ENCODE data around the gene BEGAIN.

BEGAIN gene

GRCh38 chr14:100585448-100586152 is 1.6 kb downstream of the BEGAIN start:
- no peak overlapping the region for H3K27ac Mint-ChIP-seq

DNA sequence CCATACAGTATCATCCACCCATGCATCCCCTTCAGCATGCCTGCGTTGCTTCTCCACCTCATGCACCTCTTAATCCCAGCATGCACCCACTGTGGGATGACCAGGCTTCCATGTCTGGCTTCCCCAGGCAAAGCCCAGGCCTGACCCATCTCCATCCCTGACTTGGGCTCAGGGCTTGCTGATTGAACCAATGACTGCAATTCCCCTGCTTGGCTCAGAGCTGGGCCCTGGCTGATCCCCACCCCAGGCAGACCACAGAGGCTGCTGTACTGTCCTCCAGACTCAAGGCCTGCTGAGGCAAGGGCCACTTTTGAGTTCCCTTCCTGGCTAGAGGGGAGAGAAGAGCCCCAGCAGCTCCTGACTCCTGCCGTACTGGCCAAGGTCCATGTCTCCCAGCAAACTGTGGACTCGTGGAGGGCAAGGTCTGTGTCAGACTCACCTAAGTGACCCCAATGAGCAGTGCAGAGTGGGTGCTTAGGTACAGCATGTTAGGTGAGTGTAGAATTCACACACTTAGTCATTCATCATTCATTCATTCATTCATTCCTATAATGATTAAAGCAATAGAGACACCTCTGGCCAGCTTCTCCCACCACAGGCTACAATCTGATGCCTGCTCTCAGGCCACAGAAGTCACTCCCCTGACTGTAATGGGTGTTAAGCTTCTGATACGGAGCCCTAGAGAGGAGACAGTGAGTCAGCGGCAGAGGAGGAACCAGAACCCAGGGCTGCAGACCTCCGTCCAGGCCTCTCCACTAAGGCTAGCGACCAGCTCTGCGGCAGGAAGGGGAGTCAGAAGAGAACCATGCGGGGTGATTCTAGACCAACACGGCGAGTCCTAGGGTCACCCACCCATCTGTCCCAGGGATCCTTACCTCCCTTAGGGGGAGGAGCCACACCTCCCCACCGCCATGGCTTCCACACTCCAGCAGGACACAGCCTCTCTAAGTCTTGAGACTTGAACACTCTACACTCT is 2.9 kb downstream of the BEGAIN start:
- peak overlapping the region; percentile 39 for H3K4me3 Mint-ChIP-seq
- no peak overlapping the region for H3K27ac Mint-ChIP-seq
- no peak for DNase-seq (ENCODE audit: low spot score)
- H3K36me3 Mint-ChIP-seq (ENCODE audit: low read depth): no peaks in the 10 kb centered on the region
- no peaks in the 10 kb centered on the region for H3K9me3 Mint-ChIP-seq
- peaks cover 17% of the 10 kb centered on the region for H3K27me3 Mint-ChIP-seq (ENCODE audit: low read depth)
- H3K4me1 Mint-ChIP-seq (ENCODE audit: low read depth): peaks cover 3% of the 10 kb centered on the region

More at GRCh38 chr14:100585448-100586152, 1.6 kb downstream of the BEGAIN start:
- H3K4me3 Mint-ChIP-seq: peak overlapping the region; percentile 73
- peaks cover 22% of the 10 kb centered on the region for H3K27me3 Mint-ChIP-seq (ENCODE audit: low read depth)
- H3K9me3 Mint-ChIP-seq: no peaks in the 10 kb centered on the region
- no peaks in the 10 kb centered on the region for H3K36me3 Mint-ChIP-seq (ENCODE audit: low read depth)
- H3K4me1 Mint-ChIP-seq (ENCODE audit: low read depth): peaks cover 3% of the 10 kb centered on the region
- DNase-seq (ENCODE audit: low spot score): no peak

DNA sequence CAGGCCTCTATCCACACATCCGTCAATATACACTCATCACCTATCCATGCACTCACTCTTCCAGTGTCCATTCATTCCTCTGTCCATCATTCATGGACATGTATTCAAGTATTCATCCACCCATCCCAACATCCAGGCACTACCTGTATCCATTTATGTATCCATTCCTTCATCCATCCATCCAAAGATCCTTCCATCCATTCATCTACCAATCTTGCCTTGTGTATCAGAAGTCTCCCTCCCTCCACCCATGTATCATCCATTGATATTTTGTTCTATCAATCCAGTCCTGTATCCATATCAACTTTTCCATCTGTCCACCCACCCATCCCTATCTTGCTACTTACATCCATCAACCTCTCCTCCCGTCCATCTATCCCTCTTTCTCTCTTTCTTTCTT is 4.0 kb downstream of the BEGAIN start:
- Mint-ChIP-seq H3K27ac (no peak overlapping the region), H3K27me3 (ENCODE audit: low read depth) (peaks cover 13% of the 10 kb centered on the region), H3K9me3 (no peaks in the 10 kb centered on the region), H3K4me3 (no peak overlapping the region), H3K4me1 (ENCODE audit: low read depth) (peaks cover 3% of the 10 kb centered on the region), H3K36me3 (ENCODE audit: low read depth) (no peaks in the 10 kb centered on the region)
- DNase-seq (ENCODE audit: low spot score): no peak

DNA sequence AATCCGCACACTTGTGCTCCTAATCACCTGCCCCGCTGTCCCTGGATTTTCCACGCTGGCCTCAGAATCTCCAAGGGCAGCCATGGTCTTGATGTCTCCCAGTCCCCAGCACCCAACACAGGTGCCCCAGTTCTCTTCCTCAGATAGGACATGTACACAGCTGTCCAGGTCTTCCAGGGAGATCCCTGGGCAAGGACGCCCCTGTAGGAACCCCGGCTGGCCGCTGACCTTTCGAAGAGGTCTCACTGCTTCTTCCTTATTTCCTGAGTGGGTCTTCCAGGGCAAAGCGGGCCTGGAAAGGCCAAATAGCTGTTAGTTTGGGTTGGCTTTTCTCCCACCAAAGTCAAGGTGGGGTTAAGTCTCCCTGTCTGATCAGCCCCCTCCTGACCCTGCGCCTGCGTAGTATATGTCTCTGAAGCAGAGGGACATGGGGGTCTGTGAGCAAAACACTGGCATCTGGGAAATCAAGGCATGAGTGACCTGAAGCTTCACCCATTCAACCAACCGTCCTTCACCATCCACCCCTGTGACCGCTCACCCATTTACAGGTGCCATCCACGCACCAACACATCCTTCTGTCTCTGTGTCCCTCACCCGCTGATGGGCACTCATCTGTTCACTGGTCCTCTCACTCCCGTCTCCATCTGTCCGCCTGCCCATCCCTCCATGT is 4.6 kb downstream of the BEGAIN start:
- no peaks in the 10 kb centered on the region for H3K9me3 Mint-ChIP-seq
- no peak for DNase-seq (ENCODE audit: low spot score)
- H3K4me3 Mint-ChIP-seq: no peak overlapping the region

GRCh38 chr14:100581228-100582145 is 5.7 kb downstream of the BEGAIN start:
- H3K27me3 Mint-ChIP-seq (ENCODE audit: low read depth): peaks cover 5% of the 10 kb centered on the region
- DNase-seq (ENCODE audit: low spot score): no peak
- no peaks in the 10 kb centered on the region for H3K36me3 Mint-ChIP-seq (ENCODE audit: low read depth)
- H3K9me3 Mint-ChIP-seq: no peaks in the 10 kb centered on the region
- H3K4me3 Mint-ChIP-seq: no peak overlapping the region
- H3K4me1 Mint-ChIP-seq (ENCODE audit: low read depth): peaks cover 3% of the 10 kb centered on the region
- H3K27ac Mint-ChIP-seq: no peak overlapping the region

More for the DNA sequence above, 4.6 kb downstream of the BEGAIN start:
- Mint-ChIP-seq H3K4me1 (ENCODE audit: low read depth) (peaks cover 3% of the 10 kb centered on the region), H3K36me3 (ENCODE audit: low read depth) (no peaks in the 10 kb centered on the region), H3K27me3 (ENCODE audit: low read depth) (peaks cover 7% of the 10 kb centered on the region), H3K27ac (no peak overlapping the region)

GRCh38 chr14:100580316-100581227 is 6.6 kb downstream of the BEGAIN start:
- Mint-ChIP-seq H3K9me3 (no peaks in the 10 kb centered on the region), H3K27ac (no peak overlapping the region), H3K27me3 (ENCODE audit: low read depth) (peaks cover 3% of the 10 kb centered on the region), H3K36me3 (ENCODE audit: low read depth) (no peaks in the 10 kb centered on the region), H3K4me3 (no peak overlapping the region), H3K4me1 (ENCODE audit: low read depth) (no peaks in the 10 kb centered on the region)
- no peak for DNase-seq (ENCODE audit: low spot score)

GRCh38 chr14:100578552-100578951 is 8.7 kb downstream of the BEGAIN start:
- Mint-ChIP-seq H3K27ac (no peak overlapping the region), H3K4me3 (no peak overlapping the region), H3K36me3 (ENCODE audit: low read depth) (no peaks in the 10 kb centered on the region), H3K27me3 (ENCODE audit: low read depth) (no peaks in the 10 kb centered on the region), H3K4me1 (ENCODE audit: low read depth) (no peaks in the 10 kb centered on the region), H3K9me3 (no peaks in the 10 kb centered on the region)
- no peak for DNase-seq (ENCODE audit: low spot score)

- H3K27me3 Mint-ChIP-seq (ENCODE audit: low read depth): no peaks in the 10 kb centered on the region
- H3K36me3 Mint-ChIP-seq (ENCODE audit: low read depth): no peaks in the 10 kb centered on the region
- no peaks in the 10 kb centered on the region for H3K4me1 Mint-ChIP-seq (ENCODE audit: low read depth)
- H3K9me3 Mint-ChIP-seq: no peaks in the 10 kb centered on the region
- DNase-seq (ENCODE audit: low spot score): no peak
- no peak overlapping the region for H3K27ac Mint-ChIP-seq
- H3K4me3 Mint-ChIP-seq: no peak overlapping the region
Measured at GRCh38 chr14:100577986-100578431, 9.2 kb downstream of the BEGAIN start.

- no peak overlapping the region for H3K27ac Mint-ChIP-seq
- H3K36me3 Mint-ChIP-seq (ENCODE audit: low read depth): no peaks in the 10 kb centered on the region
- H3K4me3 Mint-ChIP-seq: no peak overlapping the region
- no peaks in the 10 kb centered on the region for H3K9me3 Mint-ChIP-seq
- DNase-seq (ENCODE audit: low spot score): no peak
- H3K27me3 Mint-ChIP-seq (ENCODE audit: low read depth): no peaks in the 10 kb centered on the region
- H3K4me1 Mint-ChIP-seq (ENCODE audit: low read depth): peaks cover 3% of the 10 kb centered on the region
Measured at GRCh38 chr14:100577321-100577985, 9.8 kb downstream of the BEGAIN start.

GRCh38 chr14:100576091-100577085 is 10.8 kb downstream of the BEGAIN start:
- no peak for DNase-seq (ENCODE audit: low spot score)
- H3K27ac Mint-ChIP-seq: no peak overlapping the region

GRCh38 chr14:100575266-100575995 is 11.8 kb downstream of the BEGAIN start:
- no peak overlapping the region for H3K27ac Mint-ChIP-seq

More at GRCh38 chr14:100576091-100577085, 10.8 kb downstream of the BEGAIN start:
- Mint-ChIP-seq H3K36me3 (ENCODE audit: low read depth) (no peaks in the 10 kb centered on the region), H3K27me3 (ENCODE audit: low read depth) (peaks cover 8% of the 10 kb centered on the region), H3K4me1 (ENCODE audit: low read depth) (peaks cover 3% of the 10 kb centered on the region), H3K4me3 (no peak overlapping the region), H3K9me3 (no peaks in the 10 kb centered on the region)

More at GRCh38 chr14:100575266-100575995, 11.8 kb downstream of the BEGAIN start:
- Mint-ChIP-seq H3K27me3 (ENCODE audit: low read depth) (peaks cover 15% of the 10 kb centered on the region), H3K36me3 (ENCODE audit: low read depth) (no peaks in the 10 kb centered on the region), H3K4me3 (no peak overlapping the region), H3K4me1 (ENCODE audit: low read depth) (peaks cover 3% of the 10 kb centered on the region), H3K9me3 (no peaks in the 10 kb centered on the region)
- no peak for DNase-seq (ENCODE audit: low spot score)

All from T-helper 2 cell treated with Interferon-gamma antibody and Interleukin-4, amounts not matched to agents 5 μg/mL and 100 μg/mL, for 36 hours (primary cell).